MM.1S (cell line): ENCODE measurements around the gene DPM2.

Experiments
- CTCF ChIP-seq: fragments of 300-600 bp; sonication (generic); IDR thresholded peaks from 2 replicates; pipeline ENCODE4 v1.5.1; 2016; ENCODE audit warnings: antibody characterized with exemption, low read length, mixed read lengths
- EZH2 ChIP-seq: fragments of 300-600 bp; sonication (generic); optimal IDR thresholded peaks from 2 replicates; pipeline ENCODE3; 2017; ENCODE audit warnings: low read depth, mild to moderate bottlenecking, antibody characterized with exemption, low read length, mixed read lengths
- EZH2phosphoT487 ChIP-seq: fragments of 300-600 bp; sonication (generic); IDR thresholded peaks from 2 replicates; pipeline ENCODE4 v1.6.1; 2018; ENCODE audit warnings: antibody characterized with exemption, low read length

DNA sequence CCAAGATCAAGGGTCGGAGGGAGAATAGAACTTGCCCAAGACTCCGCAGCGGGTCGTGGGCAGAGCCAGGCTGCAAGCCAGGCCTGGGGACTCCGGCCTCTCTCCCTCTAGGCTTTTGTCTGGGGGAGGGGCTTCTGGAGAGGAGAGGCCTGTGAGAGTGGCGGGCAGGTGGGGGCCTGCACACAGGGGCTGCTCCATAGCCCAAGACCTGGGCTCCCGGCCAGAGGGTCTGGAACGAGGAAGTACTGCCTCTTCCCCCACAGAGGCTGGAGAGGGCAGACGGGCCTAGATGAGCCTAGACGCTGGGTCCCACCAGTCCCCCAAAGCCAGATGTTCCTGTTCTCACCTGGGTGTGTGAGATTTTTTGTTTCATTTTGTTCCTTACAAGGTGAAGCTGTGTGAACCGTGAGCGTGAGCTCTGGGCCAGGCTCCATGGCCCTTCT lies 33.1 kb downstream of the DPM2 start:
- TF ChIP-seq CTCF (no peak), EZH2 (no peak), EZH2phosphoT487 (no peak)
